NCI-H510A treated with DMSO at 0.1 percent for 48 hours (cell line): ENCODE results near the gene C13orf46.
"Not testable (repeated sequence)": the region's sequence is repeated elsewhere in the genome, so short reads cannot be mapped to it uniquely, and the experiment has no call there.

ENCODE experiments used
- DNase-seq: peaks from one replicate; lab custom pipeline; 2025; lab: John Stamatoyannopoulos, UW

The C13orf46 gene

GRCh38 chr13:113923376-113924063 lies 50.4 kb downstream of the C13orf46 start:
- no peak for DNase-seq

DNA sequence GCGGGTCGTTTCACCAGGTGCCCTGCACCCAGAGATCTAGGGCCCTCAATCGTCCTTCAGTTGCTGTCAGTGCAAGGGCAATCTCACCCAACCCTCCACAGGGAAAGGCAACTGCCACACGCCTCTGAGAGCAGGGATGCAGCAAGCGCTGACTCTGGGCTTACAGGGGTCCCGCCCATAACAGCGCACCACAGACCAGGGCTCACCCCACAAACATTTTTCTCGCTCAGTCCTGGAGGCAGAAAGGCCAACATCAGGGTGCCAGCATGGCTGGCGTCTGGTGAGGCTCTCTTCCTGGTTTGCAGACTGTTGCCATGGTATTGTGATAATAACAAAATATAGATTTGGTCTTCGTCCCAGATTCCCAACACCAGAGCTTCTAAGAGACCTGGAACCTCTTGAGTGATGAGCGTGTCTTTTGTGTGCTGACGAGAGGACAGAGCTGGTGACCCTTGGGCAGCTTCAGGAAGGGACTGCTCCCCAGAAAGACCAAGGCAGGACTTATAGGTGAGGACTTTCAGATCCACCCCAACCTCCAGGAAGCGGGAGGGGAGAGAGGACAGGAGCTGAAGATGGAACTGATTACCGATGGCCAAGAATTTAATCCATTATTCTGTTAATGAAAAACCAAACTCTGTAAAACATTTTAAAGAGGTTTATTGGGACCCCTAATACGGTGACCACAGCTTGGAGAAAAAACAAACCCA lies 51.3 kb downstream of the C13orf46 start:
- DNase-seq = no peak

GRCh38 chr13:113921763-113922162 lies 52.1 kb downstream of the C13orf46 start:
- DNase-seq = no peak

DNA sequence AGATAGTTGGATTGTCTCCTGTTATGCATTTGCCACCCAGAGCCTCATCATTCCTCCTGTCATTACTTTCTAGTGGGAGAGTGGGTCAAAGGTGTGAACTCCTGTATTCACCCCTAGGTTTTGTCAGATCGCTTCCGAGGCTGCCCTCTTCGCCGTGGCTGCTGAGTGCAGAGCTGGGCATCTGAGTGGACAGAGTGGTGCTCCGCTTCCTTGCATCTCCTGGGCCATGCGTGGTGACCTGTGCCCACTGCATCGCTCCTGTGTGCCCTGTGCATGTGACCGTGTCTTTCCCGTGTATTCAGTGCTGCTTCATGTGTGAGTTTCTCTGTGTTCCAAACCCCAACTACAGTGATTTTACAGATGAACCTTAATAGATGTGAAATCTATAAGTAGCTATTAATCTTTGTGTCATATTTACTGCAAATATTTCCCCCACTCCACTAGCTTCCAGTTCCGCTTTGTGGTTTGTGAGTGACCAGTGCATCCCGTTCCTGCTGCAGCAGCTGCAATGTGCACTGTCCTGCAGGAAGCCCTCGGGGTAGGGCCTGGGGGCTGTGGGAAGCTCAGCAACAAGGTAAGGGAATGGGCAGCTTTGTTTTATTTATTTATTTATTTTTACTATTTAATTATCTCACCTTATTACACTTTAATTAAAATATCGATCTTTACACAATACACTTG lies 53.1 kb downstream of the C13orf46 start:
- DNase-seq = no peak

- DNase-seq = no peak
Observed at GRCh38 chr13:113919761-113920559, 53.9 kb downstream of the C13orf46 start.

- DNase-seq = no peak
Observed at GRCh38 chr13:113918981-113919701, 54.7 kb downstream of the C13orf46 start.

GRCh38 chr13:113918580-113918979 lies 55.3 kb downstream of the C13orf46 start:
- no peak for DNase-seq

GRCh38 chr13:113917594-113918371 lies 56.1 kb downstream of the C13orf46 start:
- DNase-seq = no peak

GRCh38 chr13:113917096-113917495 lies 56.8 kb downstream of the C13orf46 start:
- DNase-seq = no peak

GRCh38 chr13:113916330-113916815 lies 57.5 kb downstream of the C13orf46 start:
- no peak for DNase-seq

- no peak for DNase-seq
Observed at GRCh38 chr13:113915786-113916329, 58.0 kb downstream of the C13orf46 start.

DNA sequence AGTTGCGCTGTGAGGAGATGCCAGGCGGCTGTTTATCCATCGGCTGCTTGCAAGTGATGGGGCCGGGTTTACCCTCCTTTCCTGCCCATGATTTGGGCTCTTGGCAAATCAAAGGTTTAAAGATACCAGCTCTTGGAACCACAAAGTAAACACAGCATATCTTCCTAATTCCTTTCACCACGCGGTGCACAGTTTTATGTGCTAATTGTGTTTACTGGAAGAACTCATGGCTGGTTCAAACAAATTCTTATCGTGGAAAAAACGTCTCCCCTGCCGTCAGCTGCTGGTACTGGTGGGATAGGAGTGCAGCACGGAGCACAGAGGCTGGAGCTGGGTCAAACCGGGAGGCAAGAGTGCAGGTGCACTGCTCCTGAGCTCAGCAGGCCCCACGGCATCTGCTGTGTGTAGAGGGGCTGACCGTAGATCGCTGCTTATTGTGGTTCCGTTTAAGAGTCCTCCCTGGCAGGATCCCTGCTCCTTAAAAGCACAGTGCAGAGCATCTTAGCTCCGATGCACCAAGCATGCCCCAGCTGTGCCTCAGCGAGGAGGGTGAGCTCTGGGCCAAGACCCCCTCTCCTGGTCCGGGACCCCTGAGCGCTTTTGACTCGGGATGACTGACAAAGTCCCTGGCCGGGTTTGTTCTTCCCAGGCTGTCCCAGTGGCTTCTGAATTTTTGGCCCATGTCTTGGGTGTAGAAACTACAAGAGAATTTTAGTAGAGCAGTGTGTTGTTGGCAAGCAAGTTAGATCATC lies 58.7 kb downstream of the C13orf46 start:
- DNase-seq = peak; percentile 23

GRCh38 chr13:113914333-113915011 lies 59.4 kb downstream of the C13orf46 start:
- DNase-seq = no peak

- not testable (repeated sequence) for DNase-seq
Observed at GRCh38 chr13:113913838-113914237, 60.0 kb downstream of the C13orf46 start.

DNA sequence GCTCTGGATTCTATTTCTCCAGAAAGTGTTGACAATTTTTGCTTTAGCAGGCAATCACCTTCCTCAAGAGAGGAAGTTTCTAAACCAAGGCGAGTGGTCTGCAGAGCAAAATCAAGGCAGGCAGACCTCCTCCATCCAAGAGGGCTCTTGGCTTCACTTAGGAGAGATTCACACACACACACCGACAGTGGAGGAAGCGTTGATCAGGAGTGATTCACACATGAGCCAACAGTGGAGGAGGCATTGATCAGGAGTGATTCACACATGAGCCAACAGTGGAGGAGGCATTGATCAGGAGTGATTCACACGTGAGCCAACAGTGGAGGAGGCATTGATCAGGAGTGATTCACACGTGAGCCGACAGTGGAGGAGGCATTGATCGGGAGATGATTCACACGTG lies 60.5 kb downstream of the C13orf46 start:
- not testable (repeated sequence) for DNase-seq

DNA sequence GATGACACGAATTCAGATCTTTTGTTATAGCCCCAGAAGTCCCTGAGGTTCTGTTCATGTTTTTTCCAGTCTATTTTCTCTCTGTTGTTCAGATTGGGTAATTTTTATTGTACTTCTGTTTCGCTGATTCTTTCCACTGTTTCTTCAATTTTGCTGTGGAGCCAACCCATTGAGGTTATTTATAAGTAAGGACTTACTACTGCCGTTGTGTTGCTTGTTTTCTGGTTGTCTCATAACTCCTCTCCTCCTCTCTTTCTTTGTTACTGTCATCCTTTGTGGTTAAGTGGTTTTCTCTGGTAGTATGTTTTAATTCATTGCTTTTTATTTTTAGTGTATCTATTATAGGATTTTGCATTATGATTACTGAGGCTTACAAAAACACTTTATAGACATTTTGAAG lies 61.3 kb downstream of the C13orf46 start:
- DNase-seq = no peak

- peak; percentile 83 for DNase-seq
Observed at GRCh38 chr13:113907635-113908617, 66.0 kb downstream of the C13orf46 start.

- no peak for DNase-seq
Observed at GRCh38 chr13:113906571-113906970, 67.3 kb downstream of the C13orf46 start.
